GM23338 (cell line): ENCODE data around the gene ATF1. TPM values are rescaled to one million over a fixed set of nuclear protein-coding genes. Genes with fewer than 3 reads are reported as not detected.
"Not testable (repeated sequence)": the region's sequence is repeated elsewhere in the genome, so short reads cannot be mapped to it uniquely, and the experiment has no call there.

Source experiments
- ATAC-seq: fragments of 200-7000 bp; cut with Tn5 transposase; 3 replicates; pipeline ENCODE4 v1.9.1; 2020
- DNase-seq: peaks from one replicate; pipeline ENCODE4 v3.0.0-alpha.2; 2015; ENCODE audit warnings: low spot score
- H2AFZ ChIP-seq: fragments of 200-600 bp; sonication (generic); 2 replicates; pipeline ENCODE4 v1.8.0; 2016; ENCODE audit warnings: antibody characterized with exemption, mild to moderate bottlenecking, moderate library complexity
- H3F3A ChIP-seq: fragments of 200-600 bp; sonication (generic); replicated peaks from 2 replicates; pipeline ENCODE4 v1.8.0; 2017; ENCODE audit warnings: antibody characterized with exemption, mixed run types, low read depth
- H3K27ac ChIP-seq: fragments of 200-600 bp; sonication (generic); 2 replicates; pipeline ENCODE4 v1.6.1; 2016; ENCODE audit warnings: low read depth
- H3K27me3 ChIP-seq: fragments of 200-600 bp; sonication (generic); 2 replicates; pipeline ENCODE4 v1.8.0; 2016; ENCODE audit warnings: mild to moderate bottlenecking, mixed run types, moderate library complexity; ENCODE audit not compliant: insufficient read depth
- H3K36me3 ChIP-seq: fragments of 200-600 bp; sonication (generic); 2 replicates; pipeline ENCODE4 v1.8.0; 2016; ENCODE audit warnings: mild to moderate bottlenecking; ENCODE audit not compliant: insufficient read depth
- H3K4me1 ChIP-seq: fragments of 200-600 bp; sonication (generic); 2 replicates; pipeline ENCODE4 v1.8.0; 2016; ENCODE audit warnings: mild to moderate bottlenecking, moderate library complexity; ENCODE audit not compliant: insufficient read depth
- H3K4me2 ChIP-seq: fragments of 200-600 bp; sonication (generic); 2 replicates; pipeline ENCODE4 v1.7.1; 2017; ENCODE audit warnings: mixed run types
- H3K4me3 ChIP-seq: fragments of 200-600 bp; sonication (generic); 2 replicates; pipeline ENCODE4 v1.6.1; 2016; ENCODE audit warnings: mixed run types
- H3K79me2 ChIP-seq: fragments of 200-600 bp; sonication (generic); replicated peaks from 2 replicates; pipeline ENCODE4 v1.8.0; 2017; ENCODE audit warnings: mild to moderate bottlenecking; ENCODE audit not compliant: insufficient read depth
- H3K9me2 ChIP-seq: fragments of 200-600 bp; sonication (generic); 2 replicates; pipeline ENCODE4 v1.8.0; 2017; ENCODE audit not compliant: insufficient read depth
- H4K20me1 ChIP-seq: fragments of 200-600 bp; sonication (generic); replicated peaks from 2 replicates; pipeline ENCODE4 v1.8.0; 2017; ENCODE audit warnings: mild to moderate bottlenecking; ENCODE audit not compliant: insufficient read depth
- H3K27ac Mint-ChIP-seq: 2 replicates; pipeline ENCODE4 v1.8.0; 2020; ENCODE audit warnings: inconsistent platforms, mild to moderate bottlenecking, moderate library complexity, mixed read lengths
- H3K27me3 Mint-ChIP-seq: 3 replicates; pipeline ENCODE4 v1.8.0; 2022; ENCODE audit warnings: low read depth, mild to moderate bottlenecking, moderate library complexity, mixed read lengths, inconsistent platforms; ENCODE audit not compliant: insufficient read depth, poor library complexity
- H3K36me3 Mint-ChIP-seq: 3 replicates; pipeline ENCODE4 v1.8.0; 2021; ENCODE audit warnings: low read depth, mild to moderate bottlenecking, inconsistent platforms, moderate library complexity, mixed read lengths
- H3K4me1 Mint-ChIP-seq: 3 replicates; pipeline ENCODE4 v1.8.0; 2020; ENCODE audit warnings: mild to moderate bottlenecking, inconsistent platforms, mixed read lengths
- H3K4me3 Mint-ChIP-seq: 3 replicates; pipeline ENCODE4 v1.8.0; 2021; ENCODE audit warnings: moderate library complexity, mild to moderate bottlenecking, inconsistent platforms, mixed read lengths
- H3K9me3 Mint-ChIP-seq: 3 replicates; pipeline ENCODE4 v1.8.0; 2020; ENCODE audit warnings: moderate library complexity, mild to moderate bottlenecking, inconsistent platforms, mixed read lengths
- CTCF ChIP-seq, 2 experiments: fragments of 200-600 bp in 1 of 2; sonication (generic) in 1 of 2; conservative IDR thresholded peaks; 2 replicates each; pipeline versions ENCODE4 v1.5.1 to v1.6.1; 2016 to 2017; ENCODE audit warnings: antibody characterized with exemption in 2 of 2, low read depth in 2 of 2, mild to moderate bottlenecking in 2 of 2, moderate library complexity in 1 of 2
- ETS1 ChIP-seq: IDR thresholded peaks from 2 replicates; pipeline ENCODE4 v1.6.1; 2016; ENCODE audit warnings: antibody characterized with exemption
- EZH2phosphoT487 ChIP-seq: fragments of 200-600 bp; sonication (generic); IDR thresholded peaks from one replicate; pipeline ENCODE4 v1.8.1; 2018; ENCODE audit warnings: antibody characterized with exemption; ENCODE audit not compliant: unreplicated experiment
- JUNB ChIP-seq: IDR thresholded peaks from one replicate; pipeline ENCODE4 v1.6.1; 2016; ENCODE audit warnings: antibody characterized with exemption; ENCODE audit not compliant: unreplicated experiment
- POLR2AphosphoS5 ChIP-seq: IDR thresholded peaks from 2 replicates; pipeline ENCODE4 v1.6.1; 2016; ENCODE audit warnings: antibody characterized with exemption, low read depth
- polyA plus RNA-seq: library from polyadenylated mRNA; unstranded; fragments of >200 nt; fragmentation: Nextera tagmentation; extraction: Ambion mirVana; gene quantifications from 2 replicates; pipeline ENCODE4 v1.2.1, GENCODE V29; 2016
- total RNA-seq: library from RNA; depleted of rRNA; stranded (reverse); fragments of >200 nt; shearing (Covaris generic); gene quantifications from 2 replicates; pipeline ENCODE4 v1.2.3, GENCODE V29; 2014
- TF ChIP-seq, protein P1 (sequence below): IDR thresholded peaks from one replicate; pipeline ENCODE4 v1.6.1; 2018; ENCODE audit warnings: antibody characterized with exemption; ENCODE audit not compliant: unreplicated experiment

ATF1 gene
- total and polyA plus RNA-seq, 2 experiments from 2014 or later = 17.5 to 22.7 TPM

- ATAC-seq = no peak
- H3K27ac Mint-ChIP-seq = no peak overlapping the region
- no peak overlapping the region for H3K4me3 Mint-ChIP-seq
- peaks cover 2% of the 10 kb centered on the region; the same call in 1 of the 3 replicates for H3K9me3 Mint-ChIP-seq
- H3K36me3 Mint-ChIP-seq = peaks cover 37% of the 10 kb centered on the region
- TF ChIP-seq, protein P1, sequence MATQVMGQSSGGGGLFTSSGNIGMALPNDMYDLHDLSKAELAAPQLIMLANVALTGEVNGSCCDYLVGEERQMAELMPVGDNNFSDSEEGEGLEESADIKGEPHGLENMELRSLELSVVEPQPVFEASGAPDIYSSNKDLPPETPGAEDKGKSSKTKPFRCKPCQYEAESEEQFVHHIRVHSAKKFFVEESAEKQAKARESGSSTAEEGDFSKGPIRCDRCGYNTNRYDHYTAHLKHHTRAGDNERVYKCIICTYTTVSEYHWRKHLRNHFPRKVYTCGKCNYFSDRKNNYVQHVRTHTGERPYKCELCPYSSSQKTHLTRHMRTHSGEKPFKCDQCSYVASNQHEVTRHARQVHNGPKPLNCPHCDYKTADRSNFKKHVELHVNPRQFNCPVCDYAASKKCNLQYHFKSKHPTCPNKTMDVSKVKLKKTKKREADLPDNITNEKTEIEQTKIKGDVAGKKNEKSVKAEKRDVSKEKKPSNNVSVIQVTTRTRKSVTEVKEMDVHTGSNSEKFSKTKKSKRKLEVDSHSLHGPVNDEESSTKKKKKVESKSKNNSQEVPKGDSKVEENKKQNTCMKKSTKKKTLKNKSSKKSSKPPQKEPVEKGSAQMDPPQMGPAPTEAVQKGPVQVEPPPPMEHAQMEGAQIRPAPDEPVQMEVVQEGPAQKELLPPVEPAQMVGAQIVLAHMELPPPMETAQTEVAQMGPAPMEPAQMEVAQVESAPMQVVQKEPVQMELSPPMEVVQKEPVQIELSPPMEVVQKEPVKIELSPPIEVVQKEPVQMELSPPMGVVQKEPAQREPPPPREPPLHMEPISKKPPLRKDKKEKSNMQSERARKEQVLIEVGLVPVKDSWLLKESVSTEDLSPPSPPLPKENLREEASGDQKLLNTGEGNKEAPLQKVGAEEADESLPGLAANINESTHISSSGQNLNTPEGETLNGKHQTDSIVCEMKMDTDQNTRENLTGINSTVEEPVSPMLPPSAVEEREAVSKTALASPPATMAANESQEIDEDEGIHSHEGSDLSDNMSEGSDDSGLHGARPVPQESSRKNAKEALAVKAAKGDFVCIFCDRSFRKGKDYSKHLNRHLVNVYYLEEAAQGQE = no peak
- TF ChIP-seq ETS1 = no peak
- Histone ChIP-seq H3K79me2 (peaks cover 89% of the 10 kb centered on the region), H3K4me2 (no peak overlapping the region), H4K20me1 (0 out of 2 replicates have a peak, but pooled peaks cover 11% of the 10 kb centered on the region), H3K4me3 (no peak overlapping the region), H3K4me1 (peaks cover 5% of the 10 kb centered on the region; the same call in 1 of the 2 replicates), H3K9me2 (no peaks in the 10 kb centered on the region), H3K27ac (peak overlapping the region; percentile 55; the same call in 1 of the 2 replicates), H3K27me3 (no peaks in the 10 kb centered on the region), H3K36me3 (no peaks in the 10 kb centered on the region), H2AFZ (no peak overlapping the region), H3F3A (peaks cover under 1% of the 10 kb centered on the region)
- DNase-seq = no peak
- peaks cover 8% of the 10 kb centered on the region for H3K27me3 Mint-ChIP-seq
- H3K4me1 Mint-ChIP-seq = peaks cover 19% of the 10 kb centered on the region
Measured at GRCh38 chr12:50768391-50768790, 4.5 kb downstream of the ATF1 start.

DNA sequence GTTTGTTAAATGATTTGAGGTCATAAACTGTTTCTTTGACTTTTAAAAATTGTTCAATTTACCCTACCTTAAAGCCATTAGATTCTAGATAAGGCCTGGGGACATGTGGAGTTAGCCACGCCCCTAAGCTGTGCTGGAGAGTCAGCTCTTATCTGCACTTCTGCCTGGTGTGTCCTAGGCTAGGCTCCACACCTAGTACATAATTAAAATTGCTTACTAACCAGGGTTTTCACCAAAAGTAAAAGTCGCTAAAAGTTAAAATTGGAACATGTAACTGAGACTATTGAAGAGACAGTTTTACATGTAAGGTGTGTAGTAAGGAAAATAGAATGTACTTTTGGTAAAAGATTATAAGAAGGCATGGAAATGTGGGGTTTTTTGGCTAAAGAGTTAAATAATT lies 4.9 kb downstream of the ATF1 start:
- 0 out of 2 replicates have a peak, but pooled peaks cover 11% of the 10 kb centered on the region for H4K20me1 ChIP-seq
- peaks cover 94% of the 10 kb centered on the region for H3K79me2 ChIP-seq
- ATAC-seq, H3K4me3 ChIP-seq, DNase-seq, H2AFZ ChIP-seq, H3K27me3 ChIP-seq, H3K4me2 ChIP-seq, H3K9me2 ChIP-seq, H3K36me3 ChIP-seq, H3F3A ChIP-seq, H3K4me1 ChIP-seq, H3K4me3 Mint-ChIP-seq, H3K9me3 Mint-ChIP-seq, H3K27ac ChIP-seq, H3K27me3 Mint-ChIP-seq, H3K27ac Mint-ChIP-seq: not testable (repeated sequence)
- H3K4me1 Mint-ChIP-seq = peaks cover 19% of the 10 kb centered on the region
- peaks cover 37% of the 10 kb centered on the region for H3K36me3 Mint-ChIP-seq

DNA sequence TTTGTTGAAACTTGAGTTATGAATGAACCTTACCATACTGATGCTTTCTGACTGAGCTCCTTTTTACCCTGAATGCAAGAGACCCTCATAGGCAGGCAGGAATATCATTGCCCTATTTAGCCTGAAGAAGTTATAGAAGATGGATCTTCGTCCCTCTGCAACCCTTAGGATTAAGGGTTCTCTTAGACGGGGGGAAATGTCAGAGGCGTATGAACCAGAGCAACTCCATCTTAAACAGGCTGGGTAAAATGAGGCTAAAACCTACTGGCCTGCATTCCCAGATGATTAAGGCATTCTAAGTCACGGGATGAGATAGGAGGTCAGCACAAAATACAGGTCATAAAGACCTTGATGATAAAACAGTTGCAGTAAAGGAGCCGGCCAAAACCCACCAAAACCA lies 7.5 kb downstream of the ATF1 start:
- Histone ChIP-seq H3K27me3 (no peaks in the 10 kb centered on the region), H3K4me2 (no peak overlapping the region), H3K27ac (no peak overlapping the region), H3K79me2 (peaks cover 100% of the 10 kb centered on the region), H3K9me2 (no peaks in the 10 kb centered on the region), H3F3A (no peaks in the 10 kb centered on the region), H3K4me3 (no peak overlapping the region), H2AFZ (no peak overlapping the region), H3K4me1 (no peaks in the 10 kb centered on the region), H4K20me1 (0 out of 2 replicates have a peak, but pooled peaks cover 14% of the 10 kb centered on the region), H3K36me3 (no peaks in the 10 kb centered on the region)
- Mint-ChIP-seq H3K27me3 (no peaks in the 10 kb centered on the region), H3K4me3 (no peak overlapping the region), H3K4me1 (peaks cover 4% of the 10 kb centered on the region; the same call in 1 of the 3 replicates), H3K27ac (no peak overlapping the region), H3K36me3 (peaks cover 46% of the 10 kb centered on the region), H3K9me3 (no peaks in the 10 kb centered on the region)
- DNase-seq = no peak
- ATAC-seq = no peak
- no peak for TF ChIP-seq ETS1
- no peak for TF ChIP-seq CTCF (conservative IDR thresholded peaks at IDR 0.05; ENCODE audit: low read depth in 2 of 2)
- no peak for TF ChIP-seq JUNB
- no peak for TF ChIP-seq EZH2phosphoT487
- no peak for TF ChIP-seq POLR2AphosphoS5
